WTC11 (cell line): ENCODE results near the gene EIF3B. TPM values are rescaled to one million over a fixed set of nuclear protein-coding genes. Genes with fewer than 3 reads are reported as not detected.
A peak's percentile ranks its signal among the peaks of the same experiment; 100 is the strongest.

Experiments used
- ATAC-seq: fragments of 200-7000 bp; cut with Tn5 transposase; 2 replicates; pipeline ENCODE4 v1.10.0; 2021; ENCODE audit warnings: mild to moderate bottlenecking, moderate library complexity
- CTCF ChIA-PET: fragments of 300-600 bp; sonication (Branson Sonifier 250); formaldehyde crosslinking; loops from one replicate; lab custom pipeline; 2021; ENCODE audit warnings: antibody characterized with exemption; lab: Charles Lee
- POLR2A ChIA-PET: fragments of 350-600 bp; sonication (Branson Sonifier 250); formaldehyde crosslinking; loops from one replicate; lab custom pipeline; 2021; ENCODE audit warnings: antibody characterized with exemption; lab: Charles Lee
- DNase-seq: peaks from one replicate; pipeline ENCODE4 v3.0.0; 2021; ENCODE audit warnings: low spot score
- H3K27ac Mint-ChIP-seq: 2 replicates; pipeline ENCODE4 v1.8.0; 2021; ENCODE audit warnings: mixed read lengths
- H3K27me3 Mint-ChIP-seq: 2 replicates; pipeline ENCODE4 v1.8.0; 2021; ENCODE audit warnings: low read depth, mild to moderate bottlenecking, moderate library complexity, mixed read lengths
- H3K36me3 Mint-ChIP-seq: 2 replicates; pipeline ENCODE4 v1.8.0; 2021; ENCODE audit warnings: mixed read lengths
- H3K4me1 Mint-ChIP-seq: 2 replicates; pipeline ENCODE4 v1.8.0; 2022; ENCODE audit warnings: mixed read lengths
- H3K4me3 Mint-ChIP-seq: 2 replicates; pipeline ENCODE4 v1.8.0; 2021; ENCODE audit warnings: mild to moderate bottlenecking, moderate library complexity, mixed read lengths
- H3K9me3 Mint-ChIP-seq: 2 replicates; pipeline ENCODE4 v1.8.0; 2021; ENCODE audit warnings: mixed read lengths
- ATF1 ChIP-seq: sonication (generic); formaldehyde crosslinking; IDR thresholded peaks from 2 replicates; pipeline ENCODE4 v1.8.1; 2023; ENCODE audit warnings: mild to moderate bottlenecking, moderate library complexity, missing genetic modification reagents
- FOXK1 ChIP-seq: sonication (generic); formaldehyde crosslinking; IDR thresholded peaks from 2 replicates; pipeline ENCODE4 v1.8.0; 2022; ENCODE audit warnings: mild to moderate bottlenecking, moderate library complexity, missing genetic modification reagents
- HMGA2 ChIP-seq: fragments of 250-450 bp; sonication (Bioruptor Pico); IDR thresholded peaks from 2 replicates; pipeline ENCODE4 v1.4.0; 2021; ENCODE audit warnings: mild to moderate bottlenecking, moderate library complexity
- KAT7 ChIP-seq: sonication (generic); formaldehyde crosslinking; IDR thresholded peaks from 2 replicates; pipeline ENCODE4 v1.8.1; 2023; ENCODE audit warnings: missing genetic modification reagents, mild to moderate bottlenecking, borderline replicate concordance
- MLX ChIP-seq: sonication (generic); formaldehyde crosslinking; IDR thresholded peaks from 2 replicates; pipeline ENCODE4 v1.8.1; 2023; ENCODE audit warnings: mild to moderate bottlenecking, missing genetic modification reagents, moderate library complexity
- SMAD4 ChIP-seq: sonication (generic); formaldehyde crosslinking; IDR thresholded peaks from 2 replicates; pipeline ENCODE4 v1.8.0; 2022; ENCODE audit warnings: mild to moderate bottlenecking, missing genetic modification reagents
- SP1 ChIP-seq: sonication (generic); formaldehyde crosslinking; conservative IDR thresholded peaks from 2 replicates; pipeline ENCODE4 v1.8.1; 2022; ENCODE audit warnings: missing genetic modification reagents
- TEAD1 ChIP-seq: sonication (generic); formaldehyde crosslinking; IDR thresholded peaks from 2 replicates; pipeline ENCODE4 v1.8.0; 2022; ENCODE audit warnings: mild to moderate bottlenecking, missing genetic modification reagents
- TEAD4 ChIP-seq: sonication (generic); formaldehyde crosslinking; IDR thresholded peaks from 2 replicates; pipeline ENCODE4 v1.8.0; 2022; ENCODE audit warnings: mild to moderate bottlenecking, missing genetic modification reagents
- ZNF317 ChIP-seq: sonication (generic); formaldehyde crosslinking; IDR thresholded peaks from 2 replicates; pipeline ENCODE4 v1.8.1; 2023; ENCODE audit warnings: low read depth, mild to moderate bottlenecking, moderate library complexity, missing genetic modification reagents, borderline replicate concordance
- total RNA-seq: library from RNA; stranded (reverse); gene quantifications from 3 replicates; pipeline ENCODE4 v1.2.3, GENCODE V29; 2021

EIF3B gene
- total RNA-seq, 1 experiment from 2014 or later = 361 TPM

GRCh38 chr7:2421943-2422310 is 67.3 kb downstream of the EIF3B start (continued):
- TF ChIP-seq KAT7 (CRISPR knock-in tag) (no peak), SMAD4 (CRISPR knock-in tag) (no peak)

- ATAC-seq = no peak
- TF ChIP-seq FOXK1 (CRISPR knock-in tag) (no peak), TEAD4 (no peak), MLX (CRISPR knock-in tag) (no peak), TEAD1 (CRISPR knock-in tag) (no peak), HMGA2 (CRISPR knock-in tag) (no peak), ZNF317 (CRISPR knock-in tag) (no peak), SP1 (no peak), ATF1 (CRISPR knock-in tag) (no peak)
- peaks cover 12% of the 10 kb centered on the region for H3K4me1 Mint-ChIP-seq
- DNase-seq = no peak
- CTCF ChIA-PET = interaction anchor here (3.2 kb wide), 1 partner anchor 43 kb away, joined by 17 read pairs; no protein-coding TSS in a partner anchor
- H3K27me3 Mint-ChIP-seq = no peaks in the 10 kb centered on the region
- H3K27ac Mint-ChIP-seq = peak overlapping the region; percentile 25
- POLR2A ChIA-PET = interaction anchor here (1.1 kb wide), 1 partner anchor 13 kb away, joined by 3 read pairs; no protein-coding TSS in a partner anchor
- H3K36me3 Mint-ChIP-seq = peaks cover under 1% of the 10 kb centered on the region
- peaks cover 9% of the 10 kb centered on the region for H3K9me3 Mint-ChIP-seq
- H3K4me3 Mint-ChIP-seq = no peak overlapping the region
These were observed 71.1 kb downstream of the EIF3B start for GRCh38 chr7:2425749-2426148.

Other genes with a start within 250 kb of the EIF3B start
- gene MAD1L1, start 121.9 kb upstream of the EIF3B start, total RNA-seq = 43.8 to 47.8 TPM (median 46.7 TPM) in 3 replicates
- gene MRM2, start 112.6 kb upstream of the EIF3B start, total RNA-seq = 33.6 to 38.9 TPM (median 34.7 TPM) in 3 replicates
- gene NUDT1, start 112.6 kb upstream of the EIF3B start, total RNA-seq = 100 to 108 TPM (median 102 TPM) in 3 replicates
- gene SNX8, start 40.4 kb upstream of the EIF3B start, total RNA-seq = 44.9 to 50.8 TPM (median 49.6 TPM) in 3 replicates
- gene CHST12, start 48.8 kb downstream of the EIF3B start, total RNA-seq = 18.3 to 21.7 TPM (median 20.7 TPM) in 3 replicates
- gene GRIFIN, start 121.6 kb downstream of the EIF3B start, total RNA-seq = not detected in 3 replicates
- 24.1 to 29.4 TPM (median 26.5 TPM) in 3 replicates for gene LFNG, start 164.9 kb downstream of the EIF3B start, total RNA-seq
- gene BRAT1, start 200.7 kb downstream of the EIF3B start, total RNA-seq = 44.0 to 50.0 TPM (median 46.1 TPM) in 3 replicates
- 4.4 to 4.7 TPM (median 4.6 TPM) in 3 replicates for gene IQCE, start 204.2 kb downstream of the EIF3B start, total RNA-seq